Measurements from ENCODE around the gene GPALPP1.
A peak's percentile ranks its signal among the peaks of the same experiment; 100 is the strongest.
"Not testable (repeated sequence)": the region's sequence is repeated elsewhere in the genome, so short reads cannot be mapped to it uniquely, and the experiment has no call there.

GPALPP1 gene

GRCh38 chr13:45007823-45008222 lies 18.5 kb downstream of the GPALPP1 start:
- DNase-seq = no peak

- DNase-seq = no peak
Measured at GRCh38 chr13:45011198-45011597, 21.9 kb downstream of the GPALPP1 start.

- no peak for DNase-seq
Measured at GRCh38 chr13:45015300-45015699, 26.0 kb downstream of the GPALPP1 start.

GRCh38 chr13:45016792-45017425 lies 27.6 kb downstream of the GPALPP1 start:
- DNase-seq = no peak

GRCh38 chr13:45019981-45020380 lies 30.6 kb downstream of the GPALPP1 start:
- not testable (repeated sequence) for DNase-seq

- no peak for DNase-seq
Measured at GRCh38 chr13:45021250-45021649, 31.9 kb downstream of the GPALPP1 start.

- DNase-seq = no peak
Measured at GRCh38 chr13:45024847-45025246, 35.5 kb downstream of the GPALPP1 start.

GRCh38 chr13:45034342-45034741 lies 45.0 kb downstream of the GPALPP1 start:
- DNase-seq = no peak

GRCh38 chr13:45036206-45036605 lies 46.9 kb downstream of the GPALPP1 start:
- no peak for DNase-seq

GRCh38 chr13:45040173-45040572 lies 50.8 kb downstream of the GPALPP1 start:
- no peak for DNase-seq

GRCh38 chr13:45040622-45041021 lies 51.3 kb downstream of the GPALPP1 start:
- DNase-seq = no peak

GRCh38 chr13:45042539-45042938 lies 53.2 kb downstream of the GPALPP1 start:
- DNase-seq = no peak

GRCh38 chr13:45046445-45046844 lies 57.1 kb downstream of the GPALPP1 start:
- no peak for DNase-seq

GRCh38 chr13:45047394-45048310 lies 58.3 kb downstream of the GPALPP1 start:
- DNase-seq = peak; percentile 41 to 56 (median 48)

- no peak for DNase-seq
Measured at GRCh38 chr13:45048890-45049407, 59.6 kb downstream of the GPALPP1 start.

- DNase-seq = no peak
Measured at GRCh38 chr13:45049478-45049877, 60.1 kb downstream of the GPALPP1 start.

- DNase-seq = no peak
Measured at GRCh38 chr13:45051315-45051714, 62.0 kb downstream of the GPALPP1 start.

- DNase-seq = peak in 1 of 4 experiments; percentile 12
Measured at GRCh38 chr13:45055198-45055901, 66.0 kb downstream of the GPALPP1 start.

GRCh38 chr13:45055902-45056648 lies 66.7 kb downstream of the GPALPP1 start:
- no peak for DNase-seq

- no peak for DNase-seq
Measured at GRCh38 chr13:45060062-45060461, 70.7 kb downstream of the GPALPP1 start.

- no peak for DNase-seq
Measured at GRCh38 chr13:45063261-45063860, 74.0 kb downstream of the GPALPP1 start.

- not testable (repeated sequence) for DNase-seq
Measured at GRCh38 chr13:45063889-45064288, 74.6 kb downstream of the GPALPP1 start.

All from activated CD4-positive, CD25-positive, alpha-beta regulatory T cell (primary cell).